OCI-LY1 (cell line): ENCODE results near the gene ANKRD65.

Source experiments
- CTCF ChIP-seq: fragments of 200-600 bp; sonication (generic), shearing (Covaris generic); IDR thresholded peaks from 2 replicates; pipeline ENCODE4 v1.5.1; 2017; ENCODE audit warnings: mild to moderate bottlenecking, antibody characterized with exemption, low read length, moderate library complexity, mixed read lengths
- EZH2 ChIP-seq: fragments of 200-600 bp; sonication (generic), shearing (Covaris generic); IDR thresholded peaks from 2 replicates; pipeline ENCODE4 v1.8.0; 2017; ENCODE audit warnings: borderline replicate concordance, mixed run types, mild to moderate bottlenecking, antibody characterized with exemption, low read length, moderate library complexity, mixed read lengths

GRCh38 chr1:1431845-1432273 lies 10.8 kb upstream of the ANKRD65 start:
- TF ChIP-seq CTCF, result no peak
- TF ChIP-seq EZH2, result no peak
